Measurements from ENCODE around the gene NCKAP5.

Gene NCKAP5

DNA sequence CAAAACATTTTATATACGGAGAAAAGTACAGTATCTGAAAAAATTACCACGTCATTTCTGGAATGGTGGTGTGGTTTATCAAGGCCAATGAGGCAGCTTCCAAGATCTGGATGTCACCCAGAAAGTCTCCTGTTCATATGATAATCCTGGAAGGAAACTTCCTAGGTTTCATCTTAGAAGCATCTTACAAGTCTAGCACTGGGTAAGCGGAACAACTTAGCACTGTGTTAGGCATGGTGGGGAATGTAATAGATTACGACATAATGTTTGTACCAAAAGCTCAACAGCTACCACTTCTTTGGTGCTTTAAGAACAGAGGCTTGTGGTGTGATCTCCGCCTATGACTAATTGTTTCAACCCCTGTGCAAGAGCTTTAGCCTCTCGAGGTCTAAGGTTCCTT lies 835.2 kb downstream of the NCKAP5 start:
- no peak overlapping the region for H3K4me3 ChIP-seq (ENCODE audit: insufficient read length, low read depth)
- no peaks in the 10 kb centered on the region for H3K27me3 ChIP-seq (ENCODE audit: insufficient read depth, insufficient read length)
- H3K4me1 ChIP-seq (ENCODE audit: insufficient read depth, insufficient read length), result no peaks in the 10 kb centered on the region
- no peaks in the 10 kb centered on the region for H3K9me3 ChIP-seq (ENCODE audit: insufficient read depth, low read length)
- no peak overlapping the region for H3K9ac ChIP-seq (ENCODE audit: insufficient read length, low read depth)
- TF ChIP-seq YY1 (IDR thresholded peaks at IDR 0.05; ENCODE audit: insufficient read depth, insufficient read length) (no peak), SUZ12 (IDR thresholded peaks at IDR 0.05; ENCODE audit: extremely low read depth, insufficient read depth, insufficient read length) (no peak), ZNF274 (IDR thresholded peaks at IDR 0.05; ENCODE audit: low read depth, low read length) (no peak)
- DNase-seq (ENCODE audit: low read depth, low spot score), result no peak
- no peaks in the 10 kb centered on the region for H3K36me3 ChIP-seq (ENCODE audit: insufficient read depth, insufficient read length, low read length)

DNA sequence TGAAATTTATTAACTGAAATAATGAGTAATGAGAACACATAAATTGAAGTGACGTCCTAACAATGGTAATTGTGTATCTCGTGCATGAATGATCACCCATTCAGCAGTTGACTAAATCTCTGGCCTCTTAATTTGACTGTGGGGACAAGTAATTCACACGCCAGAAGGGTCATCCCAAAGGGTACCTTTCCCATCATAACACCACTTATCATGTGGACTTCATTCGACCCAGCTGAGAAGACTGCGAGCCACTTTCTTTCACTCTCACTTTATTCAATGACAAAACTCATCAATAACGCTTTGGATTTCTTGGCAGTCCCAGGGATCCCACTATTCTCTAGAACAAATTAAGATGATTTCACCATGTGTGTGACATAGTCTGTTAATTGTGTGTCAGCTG lies 835.6 kb downstream of the NCKAP5 start:
- Histone ChIP-seq H3K4me1 (ENCODE audit: insufficient read depth, insufficient read length) (no peaks in the 10 kb centered on the region), H3K27me3 (ENCODE audit: insufficient read depth, insufficient read length) (no peaks in the 10 kb centered on the region), H3K9me3 (ENCODE audit: insufficient read depth, low read length) (no peaks in the 10 kb centered on the region), H3K4me3 (ENCODE audit: insufficient read length, low read depth) (no peak overlapping the region), H3K9ac (ENCODE audit: insufficient read length, low read depth) (no peak overlapping the region), H3K36me3 (ENCODE audit: insufficient read depth, insufficient read length, low read length) (no peaks in the 10 kb centered on the region)
- no peak for DNase-seq (ENCODE audit: low read depth, low spot score)
- TF ChIP-seq SUZ12 (IDR thresholded peaks at IDR 0.05; ENCODE audit: extremely low read depth, insufficient read depth, insufficient read length), result no peak
- TF ChIP-seq ZNF274 (IDR thresholded peaks at IDR 0.05; ENCODE audit: low read depth, low read length), result no peak
- no peak for TF ChIP-seq YY1 (IDR thresholded peaks at IDR 0.05; ENCODE audit: insufficient read depth, insufficient read length)

DNA sequence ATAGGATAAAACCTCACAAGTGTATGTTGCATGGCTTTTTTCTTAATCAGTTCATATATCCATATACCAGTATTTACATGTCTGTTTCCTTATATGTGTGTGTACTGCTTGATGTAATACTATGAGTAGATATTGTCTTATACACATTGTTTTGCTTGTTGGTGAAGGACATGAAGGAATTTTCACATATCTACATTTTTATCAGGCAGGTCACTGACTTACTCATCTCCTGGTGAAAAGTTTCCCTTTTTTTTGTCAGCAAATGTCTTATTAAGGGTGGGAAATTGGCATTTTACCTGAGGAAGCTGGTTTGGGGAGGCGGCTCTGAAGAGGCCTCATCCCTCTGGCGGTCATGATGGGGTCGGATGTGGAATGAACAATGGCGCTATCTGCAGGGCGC lies 836.8 kb downstream of the NCKAP5 start:
- no peak for DNase-seq (ENCODE audit: low read depth, low spot score)
- Histone ChIP-seq H3K9me3 (ENCODE audit: insufficient read depth, low read length) (no peaks in the 10 kb centered on the region), H3K27me3 (ENCODE audit: insufficient read depth, insufficient read length) (no peaks in the 10 kb centered on the region), H3K36me3 (ENCODE audit: insufficient read depth, insufficient read length, low read length) (no peaks in the 10 kb centered on the region), H3K4me1 (ENCODE audit: insufficient read depth, insufficient read length) (no peaks in the 10 kb centered on the region), H3K9ac (ENCODE audit: insufficient read length, low read depth) (no peak overlapping the region), H3K4me3 (ENCODE audit: insufficient read length, low read depth) (no peak overlapping the region)
- TF ChIP-seq YY1 (IDR thresholded peaks at IDR 0.05; ENCODE audit: insufficient read depth, insufficient read length), result no peak
- TF ChIP-seq SUZ12 (IDR thresholded peaks at IDR 0.05; ENCODE audit: extremely low read depth, insufficient read depth, insufficient read length), result no peak
- TF ChIP-seq ZNF274 (IDR thresholded peaks at IDR 0.05; ENCODE audit: low read depth, low read length), result no peak

DNA sequence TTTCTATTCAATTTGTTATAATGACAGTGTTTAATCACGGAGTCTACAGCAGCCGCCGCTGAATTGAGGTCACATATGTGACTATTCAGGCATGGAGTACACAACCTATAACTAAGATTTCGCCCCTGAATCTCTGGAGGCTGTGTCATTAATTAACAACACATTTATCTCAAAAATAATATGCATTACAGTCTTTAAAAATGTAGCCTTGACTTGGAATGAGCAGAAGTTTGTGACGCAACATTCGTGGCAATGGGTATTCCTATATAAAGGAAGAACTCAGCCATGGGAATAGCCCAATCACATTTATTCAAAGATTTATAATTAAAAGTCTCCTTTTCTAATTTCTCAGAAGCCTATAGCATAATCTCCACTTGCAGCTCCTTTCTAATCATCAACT lies 837.7 kb downstream of the NCKAP5 start:
- Histone ChIP-seq H3K4me1 (ENCODE audit: insufficient read depth, insufficient read length) (no peaks in the 10 kb centered on the region), H3K9ac (ENCODE audit: insufficient read length, low read depth) (no peak overlapping the region), H3K27me3 (ENCODE audit: insufficient read depth, insufficient read length) (no peaks in the 10 kb centered on the region), H3K4me3 (ENCODE audit: insufficient read length, low read depth) (no peak overlapping the region), H3K36me3 (ENCODE audit: insufficient read depth, insufficient read length, low read length) (no peaks in the 10 kb centered on the region), H3K9me3 (ENCODE audit: insufficient read depth, low read length) (no peaks in the 10 kb centered on the region)
- no peak for DNase-seq (ENCODE audit: low read depth, low spot score)
- TF ChIP-seq SUZ12 (IDR thresholded peaks at IDR 0.05; ENCODE audit: extremely low read depth, insufficient read depth, insufficient read length) (no peak), ZNF274 (IDR thresholded peaks at IDR 0.05; ENCODE audit: low read depth, low read length) (no peak), YY1 (IDR thresholded peaks at IDR 0.05; ENCODE audit: insufficient read depth, insufficient read length) (no peak)

DNA sequence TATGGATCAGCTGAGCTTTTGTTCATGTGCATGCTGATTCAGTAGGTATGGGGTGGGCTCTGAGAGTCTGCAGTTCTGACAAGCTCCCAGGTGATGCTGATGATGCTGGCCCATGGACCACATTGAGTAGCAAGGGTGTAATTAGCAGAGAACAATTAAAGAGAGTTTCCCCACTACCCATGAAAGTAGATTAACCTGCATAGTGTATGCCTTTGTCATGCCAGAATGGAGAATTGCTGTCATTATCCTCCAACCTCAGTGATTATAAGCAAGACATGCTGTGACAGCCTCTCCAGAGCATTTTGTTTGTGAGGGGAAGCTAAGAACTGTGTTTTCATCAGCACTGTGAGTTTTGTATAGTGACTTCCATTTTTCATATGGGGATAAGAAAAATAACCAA lies 838.7 kb downstream of the NCKAP5 start:
- no peak for DNase-seq (ENCODE audit: low read depth, low spot score)
- Histone ChIP-seq H3K4me3 (ENCODE audit: insufficient read length, low read depth) (no peak overlapping the region), H3K27me3 (ENCODE audit: insufficient read depth, insufficient read length) (no peaks in the 10 kb centered on the region), H3K4me1 (ENCODE audit: insufficient read depth, insufficient read length) (no peaks in the 10 kb centered on the region), H3K9me3 (ENCODE audit: insufficient read depth, low read length) (no peaks in the 10 kb centered on the region), H3K9ac (ENCODE audit: insufficient read length, low read depth) (no peak overlapping the region), H3K36me3 (ENCODE audit: insufficient read depth, insufficient read length, low read length) (no peaks in the 10 kb centered on the region)
- TF ChIP-seq SUZ12 (IDR thresholded peaks at IDR 0.05; ENCODE audit: extremely low read depth, insufficient read depth, insufficient read length), result no peak
- TF ChIP-seq YY1 (IDR thresholded peaks at IDR 0.05; ENCODE audit: insufficient read depth, insufficient read length), result no peak

DNA sequence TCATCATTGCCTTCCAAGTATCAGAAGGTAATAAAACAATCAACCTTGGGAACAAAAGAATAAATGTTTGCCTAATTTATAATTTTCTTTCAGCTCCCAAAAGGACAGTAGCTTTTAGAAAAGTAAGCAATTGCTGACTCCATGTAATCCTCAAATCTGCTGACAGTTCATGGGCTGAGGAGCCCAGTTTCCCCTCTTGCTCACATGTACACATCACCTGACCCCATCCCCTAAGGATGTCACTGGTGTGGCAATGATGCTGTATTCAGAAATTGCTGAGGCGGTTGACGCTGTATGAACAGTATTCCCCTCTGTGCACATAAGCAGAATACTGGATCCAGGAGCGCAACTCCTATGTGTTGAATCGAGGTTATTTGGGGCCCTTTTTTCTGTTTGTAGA lies 842.1 kb downstream of the NCKAP5 start:
- Histone ChIP-seq H3K9ac (ENCODE audit: insufficient read length, low read depth) (no peak overlapping the region), H3K4me1 (ENCODE audit: insufficient read depth, insufficient read length) (no peaks in the 10 kb centered on the region), H3K4me3 (ENCODE audit: insufficient read length, low read depth) (no peak overlapping the region), H3K36me3 (ENCODE audit: insufficient read depth, insufficient read length, low read length) (no peaks in the 10 kb centered on the region), H3K27me3 (ENCODE audit: insufficient read depth, insufficient read length) (no peaks in the 10 kb centered on the region), H3K9me3 (ENCODE audit: insufficient read depth, low read length) (no peaks in the 10 kb centered on the region)
- no peak for DNase-seq (ENCODE audit: low read depth, low spot score)
- TF ChIP-seq YY1 (IDR thresholded peaks at IDR 0.05; ENCODE audit: insufficient read depth, insufficient read length) (no peak), SUZ12 (IDR thresholded peaks at IDR 0.05; ENCODE audit: extremely low read depth, insufficient read depth, insufficient read length) (no peak), ZNF274 (IDR thresholded peaks at IDR 0.05; ENCODE audit: low read depth, low read length) (no peak)

DNA sequence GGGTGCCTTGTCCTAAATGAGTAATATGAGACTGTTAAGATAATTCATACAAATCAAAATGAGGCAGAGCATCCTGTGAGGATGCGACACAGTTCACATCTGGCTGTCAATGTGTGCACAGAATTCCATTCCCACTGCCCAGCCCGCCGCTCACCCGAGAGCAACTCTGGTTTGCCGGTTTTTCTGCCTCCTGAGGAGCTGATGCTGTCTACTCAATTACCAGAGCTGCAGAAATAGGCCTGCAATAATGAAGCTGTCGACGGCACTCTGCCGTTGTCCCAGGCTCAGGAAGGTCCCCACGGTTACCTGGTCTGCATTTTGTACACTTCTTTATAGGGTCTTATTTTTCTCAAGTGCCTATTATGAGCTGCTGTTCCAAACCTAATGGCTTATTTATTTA lies 842.5 kb downstream of the NCKAP5 start:
- Histone ChIP-seq H3K36me3 (ENCODE audit: insufficient read depth, insufficient read length, low read length) (no peaks in the 10 kb centered on the region), H3K4me1 (ENCODE audit: insufficient read depth, insufficient read length) (no peaks in the 10 kb centered on the region), H3K9me3 (ENCODE audit: insufficient read depth, low read length) (no peaks in the 10 kb centered on the region), H3K9ac (ENCODE audit: insufficient read length, low read depth) (no peak overlapping the region), H3K4me3 (ENCODE audit: insufficient read length, low read depth) (no peak overlapping the region), H3K27me3 (ENCODE audit: insufficient read depth, insufficient read length) (no peaks in the 10 kb centered on the region)
- no peak for TF ChIP-seq SUZ12 (IDR thresholded peaks at IDR 0.05; ENCODE audit: extremely low read depth, insufficient read depth, insufficient read length)
- TF ChIP-seq YY1 (IDR thresholded peaks at IDR 0.05; ENCODE audit: insufficient read depth, insufficient read length), result no peak
- no peak for TF ChIP-seq ZNF274 (IDR thresholded peaks at IDR 0.05; ENCODE audit: low read depth, low read length)
- DNase-seq (ENCODE audit: low read depth, low spot score), result no peak

DNA sequence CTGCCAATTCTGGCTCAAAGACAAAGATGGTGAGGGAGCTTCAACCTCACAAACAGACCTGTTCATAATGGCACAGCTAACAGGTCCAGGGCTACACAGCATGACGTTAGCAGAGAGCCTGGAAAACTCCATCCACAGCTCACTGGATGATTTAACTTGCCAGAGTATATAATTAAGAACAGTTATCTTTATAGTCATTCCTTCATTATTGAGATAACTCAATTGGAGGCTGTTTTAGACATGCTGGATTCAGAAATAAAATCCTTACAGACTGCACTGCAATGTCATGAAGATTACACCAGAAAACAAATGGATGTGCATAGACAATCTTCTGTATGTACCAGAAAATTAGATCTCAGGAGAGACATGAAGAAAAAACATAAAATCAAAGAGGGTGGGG lies 843.1 kb downstream of the NCKAP5 start:
- Histone ChIP-seq H3K9me3 (ENCODE audit: insufficient read depth, low read length) (no peaks in the 10 kb centered on the region), H3K4me1 (ENCODE audit: insufficient read depth, insufficient read length) (no peaks in the 10 kb centered on the region), H3K27me3 (ENCODE audit: insufficient read depth, insufficient read length) (no peaks in the 10 kb centered on the region), H3K9ac (ENCODE audit: insufficient read length, low read depth) (no peak overlapping the region), H3K4me3 (ENCODE audit: insufficient read length, low read depth) (no peak overlapping the region), H3K36me3 (ENCODE audit: insufficient read depth, insufficient read length, low read length) (no peaks in the 10 kb centered on the region)
- no peak for TF ChIP-seq ZNF274 (IDR thresholded peaks at IDR 0.05; ENCODE audit: low read depth, low read length)
- no peak for TF ChIP-seq YY1 (IDR thresholded peaks at IDR 0.05; ENCODE audit: insufficient read depth, insufficient read length)
- no peak for TF ChIP-seq SUZ12 (IDR thresholded peaks at IDR 0.05; ENCODE audit: extremely low read depth, insufficient read depth, insufficient read length)
- DNase-seq (ENCODE audit: low read depth, low spot score), result no peak

Data from NT2/D1 (cell line).